HepG2 (cell line): Measurements from ENCODE around the gene MIER2.

Source experiments
- GLI4 ChIP-seq: sonication (generic); formaldehyde crosslinking; IDR thresholded peaks from 2 replicates; pipeline ENCODE4 v1.5.1; 2020; ENCODE audit warnings: missing genetic modification reagents, mild to moderate bottlenecking, moderate library complexity, borderline replicate concordance
- HNF4G ChIP-seq, 2 experiments: sonication (generic) in 1 of 2; formaldehyde crosslinking in 1 of 2; IDR thresholded peaks; 2 replicates each; pipeline versions ENCODE4 v1.4.0 to v1.6.1; 2011 to 2020; ENCODE audit warnings: borderline replicate concordance in 2 of 2, low read depth in 2 of 2, mild to moderate bottlenecking in 2 of 2, low read length in 1 of 2, missing genetic modification reagents in 1 of 2, moderate library complexity in 1 of 2
- MXD1 ChIP-seq: sonication (generic); formaldehyde crosslinking; IDR thresholded peaks from 2 replicates; pipeline ENCODE4 v1.4.0; 2020; ENCODE audit warnings: mild to moderate bottlenecking, missing genetic modification reagents
- PAWR ChIP-seq: sonication (generic); formaldehyde crosslinking; IDR thresholded peaks from 2 replicates; pipeline ENCODE4 v1.4.0; 2020; ENCODE audit warnings: missing genetic modification reagents, mild to moderate bottlenecking, borderline replicate concordance
- REST ChIP-seq, 2 experiments: IDR thresholded peaks; 2 replicates each; pipeline ENCODE4 v1.6.1; 2011 to 2012; ENCODE audit warnings: low read length in 2 of 2, borderline replicate concordance in 1 of 2, low read depth in 1 of 2, mild to moderate bottlenecking in 1 of 2, moderate library complexity in 1 of 2
- YY1 ChIP-seq: IDR thresholded peaks from 2 replicates; pipeline ENCODE4 v1.6.1; 2011; ENCODE audit warnings: low read length, low read depth, moderate library complexity, mild to moderate bottlenecking; ENCODE audit not compliant: insufficient read depth, insufficient replicate concordance
- ZBTB3 ChIP-seq: sonication (generic); formaldehyde crosslinking; IDR thresholded peaks from 2 replicates; pipeline ENCODE4 v1.4.0; 2020; ENCODE audit warnings: low read depth, mild to moderate bottlenecking, moderate library complexity, missing genetic modification reagents, borderline replicate concordance
- ZIK1 ChIP-seq: sonication (generic); formaldehyde crosslinking; IDR thresholded peaks from 2 replicates; pipeline ENCODE4 v1.5.0; 2020; ENCODE audit warnings: mild to moderate bottlenecking, low read depth, missing genetic modification reagents, borderline replicate concordance
- ZSCAN21 ChIP-seq: sonication (generic); formaldehyde crosslinking; IDR thresholded peaks from 2 replicates; pipeline ENCODE4 v1.8.0; 2022; ENCODE audit warnings: mild to moderate bottlenecking, missing genetic modification reagents, moderate library complexity, borderline replicate concordance
- TF ChIP-seq, protein P1 (sequence below): sonication (generic); formaldehyde crosslinking; IDR thresholded peaks from 2 replicates; pipeline ENCODE4 v1.5.0; 2020; ENCODE audit warnings: mild to moderate bottlenecking, missing genetic modification reagents, moderate library complexity
- TF ChIP-seq, protein P2 (sequence below): sonication (generic); formaldehyde crosslinking; IDR thresholded peaks from 2 replicates; pipeline ENCODE4 v1.8.1; 2023; ENCODE audit warnings: mild to moderate bottlenecking, missing genetic modification reagents

DNA sequence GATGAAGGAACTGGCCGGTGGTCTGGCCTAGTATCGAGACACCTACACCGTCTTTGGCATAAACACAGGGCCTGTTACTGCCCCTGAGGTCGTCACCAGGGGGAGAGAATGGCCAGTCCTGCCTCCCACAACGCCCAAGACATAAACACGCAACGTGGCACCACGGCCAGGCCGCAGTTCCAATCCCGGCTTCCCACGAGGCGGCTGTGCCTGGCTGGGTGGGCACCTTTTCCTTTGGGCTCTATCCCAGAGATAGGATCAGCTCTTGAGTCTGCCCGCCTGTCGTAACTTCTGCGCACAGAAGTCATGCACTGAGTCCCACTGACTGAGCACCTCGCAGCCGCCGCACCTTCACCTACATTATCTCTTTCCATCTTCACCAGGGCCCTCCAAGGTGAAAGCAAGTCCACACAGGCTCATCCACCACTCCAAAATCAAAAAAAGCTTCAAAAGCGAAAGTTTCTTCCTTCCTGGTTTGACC, 1.1 kb downstream of the MIER2 start:
- TF ChIP-seq YY1 (no peak), ZSCAN21 (CRISPR knock-in tag) (no peak), PAWR (CRISPR knock-in tag) (no peak), ZBTB3 (CRISPR knock-in tag) (no peak), MXD1 (CRISPR knock-in tag) (no peak), GLI4 (no peak), ZIK1 (CRISPR knock-in tag) (no peak), REST (IDR thresholded peaks at IDR 0.05; ENCODE audit: borderline replicate concordance in 1 of 2, low read depth in 1 of 2, low read length in 2 of 2) (no peak), HNF4G (IDR thresholded peaks at IDR 0.05; ENCODE audit: borderline replicate concordance, low read depth, low read length) (no peak), HNF4G (CRISPR knock-in tag; IDR thresholded peaks at IDR 0.05; ENCODE audit: borderline replicate concordance, low read depth) (no peak)
- TF ChIP-seq, protein P1, sequence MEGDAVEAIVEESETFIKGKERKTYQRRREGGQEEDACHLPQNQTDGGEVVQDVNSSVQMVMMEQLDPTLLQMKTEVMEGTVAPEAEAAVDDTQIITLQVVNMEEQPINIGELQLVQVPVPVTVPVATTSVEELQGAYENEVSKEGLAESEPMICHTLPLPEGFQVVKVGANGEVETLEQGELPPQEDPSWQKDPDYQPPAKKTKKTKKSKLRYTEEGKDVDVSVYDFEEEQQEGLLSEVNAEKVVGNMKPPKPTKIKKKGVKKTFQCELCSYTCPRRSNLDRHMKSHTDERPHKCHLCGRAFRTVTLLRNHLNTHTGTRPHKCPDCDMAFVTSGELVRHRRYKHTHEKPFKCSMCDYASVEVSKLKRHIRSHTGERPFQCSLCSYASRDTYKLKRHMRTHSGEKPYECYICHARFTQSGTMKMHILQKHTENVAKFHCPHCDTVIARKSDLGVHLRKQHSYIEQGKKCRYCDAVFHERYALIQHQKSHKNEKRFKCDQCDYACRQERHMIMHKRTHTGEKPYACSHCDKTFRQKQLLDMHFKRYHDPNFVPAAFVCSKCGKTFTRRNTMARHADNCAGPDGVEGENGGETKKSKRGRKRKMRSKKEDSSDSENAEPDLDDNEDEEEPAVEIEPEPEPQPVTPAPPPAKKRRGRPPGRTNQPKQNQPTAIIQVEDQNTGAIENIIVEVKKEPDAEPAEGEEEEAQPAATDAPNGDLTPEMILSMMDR = no peak
- TF ChIP-seq, protein P2, sequence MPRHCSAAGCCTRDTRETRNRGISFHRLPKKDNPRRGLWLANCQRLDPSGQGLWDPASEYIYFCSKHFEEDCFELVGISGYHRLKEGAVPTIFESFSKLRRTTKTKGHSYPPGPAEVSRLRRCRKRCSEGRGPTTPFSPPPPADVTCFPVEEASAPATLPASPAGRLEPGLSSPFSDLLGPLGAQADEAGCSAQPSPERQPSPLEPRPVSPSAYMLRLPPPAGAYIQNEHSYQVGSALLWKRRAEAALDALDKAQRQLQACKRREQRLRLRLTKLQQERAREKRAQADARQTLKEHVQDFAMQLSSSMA (CRISPR knock-in tag) = no peak
